SU-DHL-6 (cell line): ENCODE data around the gene C5orf46.

Source experiments
- H2AFZ ChIP-seq: fragments of 200-600 bp; sonication (generic); 2 replicates; pipeline ENCODE4 v1.6.1; 2014; ENCODE audit warnings: low read depth, mild to moderate bottlenecking, moderate library complexity, mixed read lengths, antibody characterized with exemption, low read length; ENCODE audit not compliant: severe bottlenecking
- H3F3A ChIP-seq: fragments of 200-600 bp; shearing (Covaris generic); 2 replicates; pipeline ENCODE4 v1.6.0; 2016; ENCODE audit warnings: antibody characterized with exemption, mild to moderate bottlenecking; ENCODE audit not compliant: insufficient read depth
- H3K27ac ChIP-seq: fragments of 200-600 bp; sonication (generic); 2 replicates; pipeline ENCODE4 v1.5.1; 2016; ENCODE audit warnings: low read depth, mild to moderate bottlenecking, low read length, moderate library complexity, mixed read lengths
- H3K27me3 ChIP-seq: fragments of 200-600 bp; sonication (generic), shearing (Covaris generic); 2 replicates; pipeline ENCODE4 v1.6.0; 2014; ENCODE audit warnings: mild to moderate bottlenecking, low read length
- H3K36me3 ChIP-seq: fragments of 200-600 bp; sonication (generic); 2 replicates; pipeline ENCODE4 v1.6.1; 2014; ENCODE audit warnings: mild to moderate bottlenecking, low read length, mixed read lengths
- H3K4me2 ChIP-seq: fragments of 300-600, 200-600 bp; shearing (Covaris generic), sonication (generic); 2 replicates; pipeline ENCODE4 v1.6.0; 2014; ENCODE audit warnings: low read length, low read depth, mild to moderate bottlenecking; ENCODE audit not compliant: poor library complexity, severe bottlenecking
- H3K4me3 ChIP-seq: fragments of 200-600 bp; sonication (generic); 2 replicates; pipeline ENCODE4 v1.5.1; 2014; ENCODE audit warnings: antibody characterized with exemption, low read length, mild to moderate bottlenecking, mixed read lengths; ENCODE audit not compliant: insufficient read depth, poor library complexity, severe bottlenecking
- H3K79me2 ChIP-seq: fragments of 200-600 bp; sonication (generic); 2 replicates; pipeline ENCODE4 v1.6.1; 2014; ENCODE audit warnings: mild to moderate bottlenecking, low read length, moderate library complexity; ENCODE audit not compliant: insufficient read depth
- H3K9ac ChIP-seq: fragments of 200-600 bp; sonication (generic); 2 replicates; pipeline ENCODE4 v1.7.0; 2014; ENCODE audit warnings: mild to moderate bottlenecking, low read length
- H3K9me2 ChIP-seq: fragments of 200-600 bp; sonication (generic); replicated peaks from 2 replicates; pipeline ENCODE4 v1.6.1; 2014; ENCODE audit warnings: low read length; ENCODE audit not compliant: insufficient read depth
- H3K9me3 ChIP-seq: fragments of 200-600 bp; sonication (generic); 2 replicates; pipeline ENCODE4 v1.6.1; 2014; ENCODE audit warnings: low read length, mixed read lengths; ENCODE audit not compliant: insufficient read depth
- H4K20me1 ChIP-seq: fragments of 200-600 bp; sonication (generic); 2 replicates; pipeline ENCODE4 v1.6.1; 2014; ENCODE audit warnings: low read depth, mild to moderate bottlenecking, antibody characterized with exemption, low read length, moderate library complexity, mixed read lengths
- EZH2phosphoT487 ChIP-seq: fragments of 200-600 bp; sonication (generic), shearing (Covaris generic); conservative IDR thresholded peaks from 2 replicates; pipeline ENCODE4 v1.6.1; 2018; ENCODE audit warnings: mild to moderate bottlenecking, antibody characterized with exemption, low read length, moderate library complexity, mixed read lengths
- TF ChIP-seq, protein P1 (sequence below): fragments of 200-600 bp; sonication (generic); IDR thresholded peaks from one replicate; pipeline ENCODE4 v1.5.1; 2017; ENCODE audit warnings: antibody characterized with exemption, mild to moderate bottlenecking, low read length, moderate library complexity; ENCODE audit not compliant: insufficient read depth, poor library complexity, severe bottlenecking

C5orf46 gene

GRCh38 chr5:147878066-147878759 is 28.1 kb downstream of the C5orf46 start, which contains the start of gene SCGB3A2:
Gene SCGB3A2 (plus strand): TSS chr5:147878711. CDS start chr5:147878804, 93 bp downstream.
- H3K27ac ChIP-seq = no peak within 1 kb of the TSS
- no peaks in the 10 kb centered on the region for H3F3A ChIP-seq
- H4K20me1 ChIP-seq = no peaks in the 10 kb centered on the region
- no peaks in the 10 kb centered on the region for H3K9me2 ChIP-seq
- H3K79me2 ChIP-seq = no peaks in the 10 kb centered on the region
- H3K27me3 ChIP-seq = no peaks in the 10 kb centered on the region
- no peaks in the 10 kb centered on the region for H3K36me3 ChIP-seq
- no peak within 1 kb of the TSS for H3K9ac ChIP-seq
- H3K9me3 ChIP-seq = no peaks in the 10 kb centered on the region
- TF ChIP-seq EZH2phosphoT487 = no peak
- TF ChIP-seq, protein P1, sequence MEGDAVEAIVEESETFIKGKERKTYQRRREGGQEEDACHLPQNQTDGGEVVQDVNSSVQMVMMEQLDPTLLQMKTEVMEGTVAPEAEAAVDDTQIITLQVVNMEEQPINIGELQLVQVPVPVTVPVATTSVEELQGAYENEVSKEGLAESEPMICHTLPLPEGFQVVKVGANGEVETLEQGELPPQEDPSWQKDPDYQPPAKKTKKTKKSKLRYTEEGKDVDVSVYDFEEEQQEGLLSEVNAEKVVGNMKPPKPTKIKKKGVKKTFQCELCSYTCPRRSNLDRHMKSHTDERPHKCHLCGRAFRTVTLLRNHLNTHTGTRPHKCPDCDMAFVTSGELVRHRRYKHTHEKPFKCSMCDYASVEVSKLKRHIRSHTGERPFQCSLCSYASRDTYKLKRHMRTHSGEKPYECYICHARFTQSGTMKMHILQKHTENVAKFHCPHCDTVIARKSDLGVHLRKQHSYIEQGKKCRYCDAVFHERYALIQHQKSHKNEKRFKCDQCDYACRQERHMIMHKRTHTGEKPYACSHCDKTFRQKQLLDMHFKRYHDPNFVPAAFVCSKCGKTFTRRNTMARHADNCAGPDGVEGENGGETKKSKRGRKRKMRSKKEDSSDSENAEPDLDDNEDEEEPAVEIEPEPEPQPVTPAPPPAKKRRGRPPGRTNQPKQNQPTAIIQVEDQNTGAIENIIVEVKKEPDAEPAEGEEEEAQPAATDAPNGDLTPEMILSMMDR = no peak
- H3K4me3 ChIP-seq = no peak within 1 kb of the TSS
- H3K4me2 ChIP-seq = no peak within 1 kb of the TSS
- H2AFZ ChIP-seq = no peak within 1 kb of the TSS

GRCh38 chr5:147876626-147877025 is 29.7 kb downstream of the C5orf46 start:
- Histone ChIP-seq H3K4me3 (no peak overlapping the region), H3K9me3 (no peaks in the 10 kb centered on the region), H4K20me1 (no peaks in the 10 kb centered on the region), H3K27me3 (no peaks in the 10 kb centered on the region), H3F3A (no peaks in the 10 kb centered on the region), H2AFZ (no peak overlapping the region), H3K36me3 (no peaks in the 10 kb centered on the region), H3K79me2 (no peaks in the 10 kb centered on the region), H3K9me2 (no peaks in the 10 kb centered on the region), H3K9ac (no peak overlapping the region), H3K4me2 (no peak overlapping the region), H3K27ac (no peak overlapping the region)
- TF ChIP-seq EZH2phosphoT487 = no peak
- TF ChIP-seq, protein P1 = no peak

GRCh38 chr5:147876141-147876540 is 30.2 kb downstream of the C5orf46 start:
- Histone ChIP-seq H3K9me3 (no peaks in the 10 kb centered on the region), H3K4me2 (no peak overlapping the region), H3F3A (no peaks in the 10 kb centered on the region), H3K36me3 (no peaks in the 10 kb centered on the region), H3K9ac (no peak overlapping the region), H3K79me2 (no peaks in the 10 kb centered on the region), H3K4me3 (no peak overlapping the region), H3K27me3 (no peaks in the 10 kb centered on the region), H4K20me1 (no peaks in the 10 kb centered on the region), H3K27ac (no peak overlapping the region), H2AFZ (no peak overlapping the region), H3K9me2 (no peaks in the 10 kb centered on the region)
- TF ChIP-seq, protein P1 = no peak
- no peak for TF ChIP-seq EZH2phosphoT487
